Measurements from ENCODE around the gene FCRL3.

FCRL3 gene

DNA sequence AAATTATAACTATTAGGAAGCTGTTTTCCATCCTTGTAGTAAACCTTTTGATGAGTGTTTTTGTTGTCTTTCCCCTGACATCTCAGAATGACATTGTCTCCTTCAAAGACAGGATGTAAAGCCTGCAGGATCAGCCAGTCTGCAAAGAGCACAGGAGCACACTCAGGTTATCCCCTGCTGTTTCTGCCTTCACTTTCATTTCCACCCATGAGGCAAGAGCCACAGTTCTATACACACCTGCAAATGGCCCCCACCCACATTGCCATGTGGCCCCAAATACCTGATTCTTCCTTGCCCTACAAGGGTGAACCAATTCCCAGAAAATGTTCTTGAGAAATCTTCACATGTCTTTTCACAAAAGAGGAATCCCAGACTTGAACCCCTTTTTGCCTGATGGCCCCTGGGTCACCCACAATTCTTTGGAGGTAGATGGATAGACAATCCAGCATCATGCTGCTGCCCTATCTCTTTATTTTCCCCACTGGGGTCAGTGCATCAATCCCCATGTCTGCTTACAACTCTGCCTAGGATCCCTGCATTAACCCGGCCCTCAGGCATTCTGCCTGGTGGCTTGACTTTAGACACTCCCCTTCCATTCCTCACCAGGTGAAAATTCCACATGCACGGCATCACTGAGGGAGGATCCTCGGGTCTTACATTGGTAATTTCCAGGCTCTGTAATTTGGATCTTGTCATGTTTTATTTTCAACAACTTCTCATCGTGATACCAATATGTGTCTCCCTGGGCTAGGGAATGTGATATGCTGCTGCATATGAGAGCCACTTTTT, 2.6 kb downstream of the FCRL3 start:
- Histone ChIP-seq H3K9me3 (ENCODE audit: control insufficient read depth, insufficient read depth, low read length) (no peaks in the 10 kb centered on the region), H3K27me3 (ENCODE audit: control insufficient read depth, low read length) (no peaks in the 10 kb centered on the region), H3K9me2 (replicated peaks; ENCODE audit: control insufficient read depth, low read length) (no peaks in the 10 kb centered on the region), H4K20me1 (ENCODE audit: control insufficient read depth, insufficient read depth, low read depth, low read length) (no peaks in the 10 kb centered on the region), H3K79me2 (ENCODE audit: control insufficient read depth, low read length) (no peaks in the 10 kb centered on the region), H3K4me3 (ENCODE audit: low read length) (no peak overlapping the region), H3K4me1 (ENCODE audit: control insufficient read depth, low read length) (peaks cover 64% of the 10 kb centered on the region), H3F3A (ENCODE audit: control insufficient read depth, insufficient read depth) (peaks cover 14% of the 10 kb centered on the region), H3K36me3 (ENCODE audit: control insufficient read depth, low read length) (no peaks in the 10 kb centered on the region), H3K4me2 (ENCODE audit: low read length) (peak overlapping the region; percentile 23), H3K27ac (ENCODE audit: low read depth, low read length) (no peak overlapping the region)
- TF ChIP-seq, protein P1, sequence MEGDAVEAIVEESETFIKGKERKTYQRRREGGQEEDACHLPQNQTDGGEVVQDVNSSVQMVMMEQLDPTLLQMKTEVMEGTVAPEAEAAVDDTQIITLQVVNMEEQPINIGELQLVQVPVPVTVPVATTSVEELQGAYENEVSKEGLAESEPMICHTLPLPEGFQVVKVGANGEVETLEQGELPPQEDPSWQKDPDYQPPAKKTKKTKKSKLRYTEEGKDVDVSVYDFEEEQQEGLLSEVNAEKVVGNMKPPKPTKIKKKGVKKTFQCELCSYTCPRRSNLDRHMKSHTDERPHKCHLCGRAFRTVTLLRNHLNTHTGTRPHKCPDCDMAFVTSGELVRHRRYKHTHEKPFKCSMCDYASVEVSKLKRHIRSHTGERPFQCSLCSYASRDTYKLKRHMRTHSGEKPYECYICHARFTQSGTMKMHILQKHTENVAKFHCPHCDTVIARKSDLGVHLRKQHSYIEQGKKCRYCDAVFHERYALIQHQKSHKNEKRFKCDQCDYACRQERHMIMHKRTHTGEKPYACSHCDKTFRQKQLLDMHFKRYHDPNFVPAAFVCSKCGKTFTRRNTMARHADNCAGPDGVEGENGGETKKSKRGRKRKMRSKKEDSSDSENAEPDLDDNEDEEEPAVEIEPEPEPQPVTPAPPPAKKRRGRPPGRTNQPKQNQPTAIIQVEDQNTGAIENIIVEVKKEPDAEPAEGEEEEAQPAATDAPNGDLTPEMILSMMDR (IDR thresholded peaks at IDR 0.05; ENCODE audit: low read depth, low read length, poor library complexity, severe bottlenecking) = no peak
- TF ChIP-seq EZH2phosphoT487 (IDR thresholded peaks at IDR 0.05; ENCODE audit: borderline replicate concordance, low read length) = no peak

DNA sequence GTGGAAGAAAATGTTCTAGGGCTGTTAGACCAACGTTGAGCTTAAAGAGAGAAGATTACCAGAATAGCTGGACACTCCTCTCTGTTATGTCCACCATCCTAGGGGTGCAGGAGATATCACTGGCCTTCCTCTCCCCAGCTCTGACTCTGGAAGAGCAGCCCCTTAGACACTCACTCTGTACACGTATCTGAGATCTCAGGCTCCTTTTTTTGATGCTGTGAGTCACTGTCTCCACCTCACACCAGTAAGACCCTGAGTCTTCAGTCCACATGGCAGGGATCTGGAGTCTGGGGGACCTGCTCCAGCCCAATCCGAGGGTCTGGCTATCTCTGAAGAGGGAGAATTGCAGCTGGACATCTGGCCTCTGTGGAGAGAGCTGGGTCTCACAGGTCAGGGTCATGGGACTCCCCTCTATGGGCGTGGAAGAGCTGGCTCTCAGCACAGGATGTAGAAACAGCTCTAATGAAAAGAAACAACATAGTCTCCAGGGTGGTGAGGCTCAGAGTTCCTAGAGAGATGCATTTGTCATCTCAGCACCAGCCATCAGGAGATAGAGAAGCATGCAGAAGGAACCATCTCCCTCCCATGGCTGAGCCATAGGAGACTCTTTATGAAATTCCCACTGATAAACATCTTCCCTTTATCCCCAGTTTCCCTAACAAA, 3.5 kb downstream of the FCRL3 start:
- Histone ChIP-seq H3F3A (ENCODE audit: control insufficient read depth, insufficient read depth) (peaks cover 14% of the 10 kb centered on the region), H3K36me3 (ENCODE audit: control insufficient read depth, low read length) (no peaks in the 10 kb centered on the region), H3K4me1 (ENCODE audit: control insufficient read depth, low read length) (peaks cover 55% of the 10 kb centered on the region), H3K27ac (ENCODE audit: low read depth, low read length) (no peak overlapping the region), H3K4me3 (ENCODE audit: low read length) (no peak overlapping the region), H3K27me3 (ENCODE audit: control insufficient read depth, low read length) (no peaks in the 10 kb centered on the region), H3K79me2 (ENCODE audit: control insufficient read depth, low read length) (no peaks in the 10 kb centered on the region), H4K20me1 (ENCODE audit: control insufficient read depth, insufficient read depth, low read depth, low read length) (no peaks in the 10 kb centered on the region), H3K4me2 (ENCODE audit: low read length) (peak overlapping the region; percentile 23; the same call in 1 of the 2 replicates), H3K9me2 (replicated peaks; ENCODE audit: control insufficient read depth, low read length) (no peaks in the 10 kb centered on the region), H3K9me3 (ENCODE audit: control insufficient read depth, insufficient read depth, low read length) (no peaks in the 10 kb centered on the region)
- no peak for TF ChIP-seq EZH2phosphoT487 (IDR thresholded peaks at IDR 0.05; ENCODE audit: borderline replicate concordance, low read length)
- TF ChIP-seq, protein P1 (IDR thresholded peaks at IDR 0.05; ENCODE audit: low read depth, low read length, poor library complexity, severe bottlenecking) = no peak

DNA sequence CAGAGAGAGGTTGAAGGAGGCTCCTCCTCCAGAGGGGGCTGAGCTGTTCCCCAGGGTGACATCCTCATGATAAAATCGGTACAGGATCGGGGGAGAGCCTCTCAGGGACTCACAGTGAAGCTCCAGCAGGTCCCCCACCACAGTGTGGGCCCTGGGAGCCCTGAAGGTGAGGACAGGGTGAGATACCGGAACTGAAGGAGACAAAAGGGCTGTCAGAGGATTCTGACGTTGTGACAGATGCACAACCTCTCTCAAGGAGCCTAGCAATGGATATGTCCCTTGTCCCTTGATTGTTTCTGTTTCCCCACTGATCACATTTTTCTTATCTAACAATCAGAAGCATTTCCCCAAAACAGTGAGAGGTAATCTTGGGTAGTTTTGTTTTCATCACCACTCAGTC, 5.2 kb downstream of the FCRL3 start:
- TF ChIP-seq, protein P1 (IDR thresholded peaks at IDR 0.05; ENCODE audit: low read depth, low read length, poor library complexity, severe bottlenecking) = no peak
- no peak for TF ChIP-seq EZH2phosphoT487 (IDR thresholded peaks at IDR 0.05; ENCODE audit: borderline replicate concordance, low read length)
- H3K9me2 ChIP-seq (replicated peaks; ENCODE audit: control insufficient read depth, low read length) = no peaks in the 10 kb centered on the region
- no peaks in the 10 kb centered on the region for H4K20me1 ChIP-seq (ENCODE audit: control insufficient read depth, insufficient read depth, low read depth, low read length)
- no peaks in the 10 kb centered on the region for H3K9me3 ChIP-seq (ENCODE audit: control insufficient read depth, insufficient read depth, low read length)
- H3K4me1 ChIP-seq (ENCODE audit: control insufficient read depth, low read length) = peaks cover 47% of the 10 kb centered on the region
- H3K4me3 ChIP-seq (ENCODE audit: low read length) = no peak overlapping the region
- no peak overlapping the region for H3K4me2 ChIP-seq (ENCODE audit: low read length)
- H3F3A ChIP-seq (ENCODE audit: control insufficient read depth, insufficient read depth) = peaks cover 14% of the 10 kb centered on the region
- no peaks in the 10 kb centered on the region for H3K36me3 ChIP-seq (ENCODE audit: control insufficient read depth, low read length)
- no peak overlapping the region for H3K27ac ChIP-seq (ENCODE audit: low read depth, low read length)
- no peaks in the 10 kb centered on the region for H3K79me2 ChIP-seq (ENCODE audit: control insufficient read depth, low read length)
- no peaks in the 10 kb centered on the region for H3K27me3 ChIP-seq (ENCODE audit: control insufficient read depth, low read length)

Measured in DOHH2 (cell line).